Measurements from ENCODE around the gene SLC41A1. TPM values are rescaled to one million over a fixed set of nuclear protein-coding genes. Genes with fewer than 3 reads are reported as not detected.

The SLC41A1 gene
- total RNA-seq, 1 donor from 2014 or later, result 35.2 TPM

DNA sequence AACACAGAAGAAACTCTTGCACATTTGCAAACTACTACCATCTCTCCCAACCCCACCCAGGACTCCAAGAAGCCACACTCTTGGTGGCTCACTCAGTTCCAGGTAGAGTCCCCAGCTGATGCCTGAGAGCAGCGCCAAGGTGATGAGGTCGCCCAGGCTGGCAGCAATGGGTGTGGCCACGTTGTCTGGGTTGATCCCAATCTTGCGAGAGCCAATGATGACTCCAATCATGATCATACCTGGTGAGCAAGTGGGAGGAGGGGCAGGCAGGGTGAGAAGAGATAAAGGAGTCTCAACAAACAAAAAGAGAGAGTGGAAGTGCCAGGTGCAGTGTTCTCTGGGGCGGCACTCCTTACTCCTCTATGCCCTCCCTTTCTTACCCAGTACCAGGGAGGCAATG is 14.4 kb downstream of the SLC41A1 start:
- H3K4me3 Mint-ChIP-seq (ENCODE audit: unreplicated experiment), result no peak overlapping the region
- no peaks in the 10 kb centered on the region for H3K27me3 Mint-ChIP-seq (ENCODE audit: unreplicated experiment)
- peaks cover 24% of the 10 kb centered on the region for H3K36me3 Mint-ChIP-seq (ENCODE audit: low read depth, unreplicated experiment)
- H3K9me3 Mint-ChIP-seq (ENCODE audit: unreplicated experiment), result no peaks in the 10 kb centered on the region
- no peaks in the 10 kb centered on the region for H3K4me1 Mint-ChIP-seq (ENCODE audit: unreplicated experiment)
- no peak for DNase-seq (ENCODE audit: low spot score)
- TF ChIP-seq, protein P1, sequence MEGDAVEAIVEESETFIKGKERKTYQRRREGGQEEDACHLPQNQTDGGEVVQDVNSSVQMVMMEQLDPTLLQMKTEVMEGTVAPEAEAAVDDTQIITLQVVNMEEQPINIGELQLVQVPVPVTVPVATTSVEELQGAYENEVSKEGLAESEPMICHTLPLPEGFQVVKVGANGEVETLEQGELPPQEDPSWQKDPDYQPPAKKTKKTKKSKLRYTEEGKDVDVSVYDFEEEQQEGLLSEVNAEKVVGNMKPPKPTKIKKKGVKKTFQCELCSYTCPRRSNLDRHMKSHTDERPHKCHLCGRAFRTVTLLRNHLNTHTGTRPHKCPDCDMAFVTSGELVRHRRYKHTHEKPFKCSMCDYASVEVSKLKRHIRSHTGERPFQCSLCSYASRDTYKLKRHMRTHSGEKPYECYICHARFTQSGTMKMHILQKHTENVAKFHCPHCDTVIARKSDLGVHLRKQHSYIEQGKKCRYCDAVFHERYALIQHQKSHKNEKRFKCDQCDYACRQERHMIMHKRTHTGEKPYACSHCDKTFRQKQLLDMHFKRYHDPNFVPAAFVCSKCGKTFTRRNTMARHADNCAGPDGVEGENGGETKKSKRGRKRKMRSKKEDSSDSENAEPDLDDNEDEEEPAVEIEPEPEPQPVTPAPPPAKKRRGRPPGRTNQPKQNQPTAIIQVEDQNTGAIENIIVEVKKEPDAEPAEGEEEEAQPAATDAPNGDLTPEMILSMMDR (IDR thresholded peaks at IDR 0.05; ENCODE audit: unreplicated experiment), result no peak
- H3K27ac Mint-ChIP-seq (ENCODE audit: unreplicated experiment), result no peak overlapping the region

DNA sequence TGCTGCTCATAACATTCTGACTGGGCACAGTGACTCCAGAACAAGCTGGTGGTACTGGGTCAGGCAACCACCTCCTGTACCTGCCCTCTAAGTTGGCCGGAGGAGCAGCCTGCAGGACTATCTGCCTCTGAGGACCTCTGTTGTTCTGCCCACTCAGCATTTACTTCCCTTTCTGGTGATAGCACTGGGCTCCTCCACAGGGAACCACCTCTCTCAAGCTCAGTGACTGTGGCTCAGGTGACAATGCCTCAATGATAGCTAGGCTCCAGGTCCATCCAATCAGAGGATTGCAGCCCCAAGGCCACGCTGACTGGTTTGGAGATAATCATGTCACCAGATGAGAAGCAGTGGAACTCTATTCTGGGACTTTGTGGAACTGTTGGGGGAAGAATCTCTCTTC is 15.8 kb downstream of the SLC41A1 start:
- TF ChIP-seq, protein P1 (IDR thresholded peaks at IDR 0.05; ENCODE audit: unreplicated experiment), result no peak
- H3K9me3 Mint-ChIP-seq (ENCODE audit: unreplicated experiment), result no peaks in the 10 kb centered on the region
- no peak overlapping the region for H3K4me3 Mint-ChIP-seq (ENCODE audit: unreplicated experiment)
- DNase-seq (ENCODE audit: low spot score), result no peak
- H3K36me3 Mint-ChIP-seq (ENCODE audit: low read depth, unreplicated experiment), result peaks cover 24% of the 10 kb centered on the region
- no peak overlapping the region for H3K27ac Mint-ChIP-seq (ENCODE audit: unreplicated experiment)
- no peaks in the 10 kb centered on the region for H3K4me1 Mint-ChIP-seq (ENCODE audit: unreplicated experiment)
- no peaks in the 10 kb centered on the region for H3K27me3 Mint-ChIP-seq (ENCODE audit: unreplicated experiment)

DNA sequence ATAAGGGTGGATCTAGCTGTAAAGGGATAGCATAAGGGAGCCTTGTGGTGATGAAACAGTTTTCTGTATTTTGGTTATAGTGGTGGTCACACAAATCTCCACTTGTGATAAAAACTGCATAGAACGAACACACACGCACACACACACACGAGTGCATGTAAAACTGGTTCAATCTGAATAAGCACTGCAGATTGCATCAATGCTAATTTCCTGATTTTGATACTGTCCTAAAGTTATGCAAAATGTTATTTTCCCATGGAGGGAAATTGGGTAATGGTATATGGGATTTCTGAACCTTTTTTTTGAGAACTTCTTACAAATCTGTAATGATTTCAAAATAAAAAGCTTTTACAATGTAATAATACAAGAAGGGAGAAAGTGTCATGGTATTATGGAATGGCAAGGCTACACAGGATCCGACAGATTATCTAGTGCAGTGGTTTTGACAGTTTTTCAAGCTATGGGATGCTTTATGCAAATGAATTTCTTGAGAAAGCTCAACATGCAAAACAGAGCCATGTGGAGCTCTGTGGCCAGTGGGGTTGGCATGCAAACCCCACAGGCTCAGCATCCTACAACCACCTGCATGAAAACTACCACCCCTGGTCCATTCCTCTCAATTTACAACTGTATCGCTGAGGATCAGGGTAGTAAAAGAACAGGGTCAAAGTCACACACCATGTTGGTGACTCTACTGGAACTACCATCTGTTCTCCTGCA is 18.8 kb downstream of the SLC41A1 start:
- DNase-seq (ENCODE audit: low spot score), result no peak
- Mint-ChIP-seq H3K27me3 (ENCODE audit: unreplicated experiment) (peaks cover 1% of the 10 kb centered on the region), H3K4me1 (ENCODE audit: unreplicated experiment) (no peaks in the 10 kb centered on the region), H3K4me3 (ENCODE audit: unreplicated experiment) (no peak overlapping the region), H3K36me3 (ENCODE audit: low read depth, unreplicated experiment) (peaks cover 28% of the 10 kb centered on the region), H3K27ac (ENCODE audit: unreplicated experiment) (no peak overlapping the region), H3K9me3 (ENCODE audit: unreplicated experiment) (no peaks in the 10 kb centered on the region)
- TF ChIP-seq, protein P1 (IDR thresholded peaks at IDR 0.05; ENCODE audit: unreplicated experiment), result no peak

DNA sequence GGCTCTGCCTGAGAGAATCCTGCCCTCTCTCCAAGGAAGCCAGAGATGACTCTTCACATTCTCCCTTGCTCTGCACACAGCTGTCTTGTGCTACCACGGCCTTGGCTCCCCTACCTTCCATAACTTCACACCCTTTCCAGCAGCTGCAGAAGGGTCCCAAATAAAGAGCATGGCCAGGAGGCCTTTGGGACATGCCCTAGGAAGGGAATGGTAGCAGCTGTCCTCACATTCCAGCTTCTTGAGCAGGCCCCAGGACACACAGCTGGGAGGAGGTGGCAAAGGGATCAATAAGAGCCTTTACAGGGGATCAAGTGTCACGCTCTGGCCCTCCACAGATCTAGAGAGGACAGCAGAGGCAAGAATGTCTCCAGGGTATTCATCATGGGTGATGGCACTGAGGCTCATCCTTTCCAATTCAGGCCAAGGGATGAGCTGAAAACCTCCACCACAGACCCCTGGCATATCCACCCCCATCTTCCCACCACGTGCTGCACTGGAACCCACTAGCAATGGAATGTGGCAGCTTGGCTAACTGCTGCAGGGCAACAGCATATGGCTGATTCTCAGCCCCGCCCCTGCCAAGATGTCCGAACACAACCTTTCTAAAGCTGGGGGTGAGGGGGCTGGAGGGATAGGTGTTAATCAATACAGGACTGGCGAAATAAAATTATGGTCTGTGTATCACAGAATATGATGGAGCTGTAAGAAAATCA is 19.9 kb downstream of the SLC41A1 start:
- DNase-seq (ENCODE audit: low spot score), result no peak
- Mint-ChIP-seq H3K4me1 (ENCODE audit: unreplicated experiment) (no peaks in the 10 kb centered on the region), H3K27ac (ENCODE audit: unreplicated experiment) (no peak overlapping the region), H3K9me3 (ENCODE audit: unreplicated experiment) (no peaks in the 10 kb centered on the region), H3K36me3 (ENCODE audit: low read depth, unreplicated experiment) (peaks cover 20% of the 10 kb centered on the region), H3K27me3 (ENCODE audit: unreplicated experiment) (peaks cover 1% of the 10 kb centered on the region), H3K4me3 (ENCODE audit: unreplicated experiment) (no peak overlapping the region)
- TF ChIP-seq, protein P1 (IDR thresholded peaks at IDR 0.05; ENCODE audit: unreplicated experiment), result no peak

DNA sequence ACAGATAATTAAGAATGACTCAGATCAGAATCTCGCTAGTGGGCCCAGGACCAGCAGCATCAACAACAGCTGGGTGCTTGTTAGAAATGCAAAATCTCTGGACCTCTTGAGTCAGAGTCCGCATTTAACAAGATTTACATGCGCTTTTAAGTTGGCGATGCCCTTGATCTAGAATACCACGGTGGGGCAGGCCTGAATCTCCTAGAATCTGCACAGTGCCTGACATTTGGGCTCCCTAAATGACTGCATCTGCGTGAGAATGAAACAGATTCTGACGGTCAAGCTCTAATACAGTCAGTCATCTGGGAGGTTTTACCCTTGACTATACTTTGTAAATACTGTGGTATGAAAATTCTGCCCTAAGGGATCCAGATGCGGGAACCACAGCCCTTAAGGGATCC is 20.5 kb downstream of the SLC41A1 start:
- Mint-ChIP-seq H3K9me3 (ENCODE audit: unreplicated experiment) (no peaks in the 10 kb centered on the region), H3K27me3 (ENCODE audit: unreplicated experiment) (peaks cover 1% of the 10 kb centered on the region), H3K4me1 (ENCODE audit: unreplicated experiment) (peaks cover 5% of the 10 kb centered on the region), H3K36me3 (ENCODE audit: low read depth, unreplicated experiment) (peaks cover 14% of the 10 kb centered on the region), H3K4me3 (ENCODE audit: unreplicated experiment) (no peak overlapping the region), H3K27ac (ENCODE audit: unreplicated experiment) (no peak overlapping the region)
- TF ChIP-seq, protein P1 (IDR thresholded peaks at IDR 0.05; ENCODE audit: unreplicated experiment), result no peak
- DNase-seq (ENCODE audit: low spot score), result no peak
